Neuronal stem cell (in vitro differentiated cells): ENCODE measurements around the gene KLF13.

Experiments
- DNase-seq: peaks from one replicate; pipeline ENCODE4 v3.0.0-alpha.2; 2013; ENCODE audit warnings: low spot score
- H2AFZ ChIP-seq: one replicate; pipeline ENCODE4 v1.6.1; 2013; ENCODE audit warnings: mild to moderate bottlenecking, low read length, inconsistent platforms
- H2AK5ac ChIP-seq: 2 replicates; pipeline ENCODE4 v1.6.1; 2013; ENCODE audit warnings: low read depth, mild to moderate bottlenecking, inconsistent platforms, low read length, moderate library complexity, mixed read lengths
- H2BK120ac ChIP-seq: 2 replicates; pipeline ENCODE4 v1.6.1; 2013; ENCODE audit warnings: low read depth, mild to moderate bottlenecking, inconsistent platforms, low read length, moderate library complexity, mixed read lengths
- H2BK12ac ChIP-seq: one replicate; pipeline ENCODE4 v1.6.1; 2013; ENCODE audit warnings: low read length, inconsistent platforms
- H2BK15ac ChIP-seq: 2 replicates; pipeline ENCODE4 v1.6.1; 2013; ENCODE audit warnings: mild to moderate bottlenecking, low read length, inconsistent platforms, mixed read lengths
- H2BK5ac ChIP-seq: one replicate; pipeline ENCODE4 v1.6.1; 2013; ENCODE audit warnings: inconsistent platforms, mild to moderate bottlenecking, low read length, moderate library complexity
- H3K14ac ChIP-seq: one replicate; pipeline ENCODE4 v1.6.1; 2013; ENCODE audit warnings: low read length, inconsistent platforms
- H3K18ac ChIP-seq: 2 replicates; pipeline ENCODE4 v1.6.1; 2013; ENCODE audit warnings: low read length, inconsistent platforms
- H3K23ac ChIP-seq: 2 replicates; pipeline ENCODE4 v1.6.1; 2013; ENCODE audit warnings: low read depth, mild to moderate bottlenecking, mixed read lengths, low read length, inconsistent platforms; ENCODE audit not compliant: poor library complexity
- H3K27ac ChIP-seq: replicated peaks from 3 replicates; pipeline ENCODE4 v1.5.1; 2013; ENCODE audit warnings: low read length, inconsistent platforms
- H3K27me3 ChIP-seq, 3 experiments: 2 replicates each; pipeline ENCODE4 v1.6.1; 2013; ENCODE audit warnings: low read length in 3 of 3, mild to moderate bottlenecking in 2 of 3, inconsistent platforms in 1 of 3, low read depth in 1 of 3, mixed read lengths in 1 of 3, moderate library complexity in 1 of 3; ENCODE audit not compliant: control insufficient read depth in 3 of 3, insufficient read depth in 3 of 3
- H3K36me3 ChIP-seq, 2 donors: replicated peaks in 1 of 2; 2 replicates each; pipeline ENCODE4 v1.6.1; 2013; ENCODE audit warnings: low read length in 2 of 2; ENCODE audit not compliant: control insufficient read depth in 2 of 2, insufficient read depth in 2 of 2
- H3K4ac ChIP-seq: 2 replicates; pipeline ENCODE4 v1.6.1; 2013; ENCODE audit warnings: inconsistent platforms, mild to moderate bottlenecking, low read length, moderate library complexity
- H3K4me1 ChIP-seq, 2 donors: 1 replicate in 1 of 2; 2 replicates in 1 of 2; pipeline ENCODE4 v1.6.1; 2013; ENCODE audit warnings: low read length in 2 of 2, low read depth in 1 of 2; ENCODE audit not compliant: control insufficient read depth in 2 of 2, insufficient read depth in 1 of 2
- H3K4me2 ChIP-seq: one replicate; pipeline ENCODE4 v1.6.1; 2013; ENCODE audit warnings: mild to moderate bottlenecking, low read length, inconsistent platforms; ENCODE audit not compliant: insufficient read depth, poor library complexity, severe bottlenecking
- H3K4me3 ChIP-seq, 2 donors: 2 replicates each; pipeline ENCODE4 v1.5.1; 2013; ENCODE audit warnings: low read length in 2 of 2, mild to moderate bottlenecking in 2 of 2, inconsistent platforms in 1 of 2, moderate library complexity in 1 of 2
- H3K79me1 ChIP-seq: one replicate; pipeline ENCODE4 v1.6.1; 2013; ENCODE audit warnings: low read depth, mild to moderate bottlenecking, inconsistent platforms, low read length, moderate library complexity
- H3K9ac ChIP-seq: one replicate; pipeline ENCODE4 v1.6.1; 2013; ENCODE audit warnings: mild to moderate bottlenecking, low read depth, low read length, inconsistent platforms; ENCODE audit not compliant: poor library complexity
- H3K9me3 ChIP-seq, 2 donors: replicated peaks in 1 of 2; 2 replicates each; pipeline versions ENCODE3 to v1.6.1; 2013; ENCODE audit warnings: low read length in 2 of 2, mild to moderate bottlenecking in 2 of 2, inconsistent platforms in 1 of 2, low read depth in 1 of 2, mixed read lengths in 1 of 2, moderate library complexity in 1 of 2; ENCODE audit not compliant: control insufficient read depth in 2 of 2, insufficient read depth in 1 of 2
- H4K8ac ChIP-seq: one replicate; pipeline ENCODE4 v1.6.1; 2013; ENCODE audit warnings: low read depth, mild to moderate bottlenecking, inconsistent platforms, low read length, moderate library complexity
- H4K91ac ChIP-seq: one replicate; pipeline ENCODE4 v1.6.1; 2013; ENCODE audit warnings: low read length, low read depth, mild to moderate bottlenecking, inconsistent platforms; ENCODE audit not compliant: poor library complexity
- WGBS, 2 donors: extraction: QIAGEN DNeasy Blood & Tissue Kit; methylation state at CpG; one replicate each; pipeline ENCODE4 v1.1.7; 2013; ENCODE audit warnings: missing lambda C conversion rate in 2 of 2, mixed read lengths in 1 of 2; ENCODE audit not compliant: insufficient read length in 2 of 2, insufficient replicate concordance in 1 of 2; ENCODE audit errors: extremely low coverage in 2 of 2; 5-methylcytosine and 5-hydroxymethylcytosine counted together

KLF13 gene

GRCh38 chr15:31283043-31283442 is 43.6 kb upstream of the KLF13 start:
- Histone ChIP-seq H3K79me1 (no peaks in the 10 kb centered on the region), H4K8ac (no peak overlapping the region), H2AFZ (no peak overlapping the region), H3K4me3 (no peak overlapping the region), H2BK120ac (no peak overlapping the region), H3K18ac (no peak overlapping the region), H3K4me1 (peaks cover 2 to 7% of the 10 kb centered on the region in 2 donors), H3K27ac (no peak overlapping the region), H3K4me2 (no peak overlapping the region), H3K9ac (no peak overlapping the region), H3K23ac (no peak overlapping the region), H2BK12ac (no peak overlapping the region), H2BK5ac (no peak overlapping the region), H2BK15ac (no peak overlapping the region), H3K14ac (no peak overlapping the region), H2AK5ac (no peak overlapping the region), H4K91ac (no peak overlapping the region), H3K36me3 (no peaks in the 10 kb centered on the region), H3K4ac (no peak overlapping the region), H3K9me3 (no peaks in the 10 kb centered on the region), H3K27me3 (no peaks in the 10 kb centered on the region)
- DNase-seq, result no peak
- WGBS, 2 donors, result no CpG with 5 or more reads among the region's 4 CpGs

GRCh38 chr15:31285772-31286261 is 40.8 kb upstream of the KLF13 start:
- Histone ChIP-seq H3K9ac (no peak overlapping the region), H3K4me1 (no peaks in the 10 kb centered on the region), H3K27me3 (no peaks in the 10 kb centered on the region), H4K8ac (no peak overlapping the region), H2BK120ac (no peak overlapping the region), H3K4ac (no peak overlapping the region), H3K79me1 (no peaks in the 10 kb centered on the region), H3K27ac (no peak overlapping the region), H2AK5ac (no peak overlapping the region), H3K18ac (no peak overlapping the region), H3K36me3 (no peaks in the 10 kb centered on the region), H4K91ac (no peak overlapping the region), H3K4me2 (no peak overlapping the region), H3K9me3 (no peaks in the 10 kb centered on the region), H2BK12ac (no peak overlapping the region), H2BK15ac (no peak overlapping the region), H3K4me3 (no peak overlapping the region), H2BK5ac (no peak overlapping the region), H2AFZ (no peak overlapping the region), H3K14ac (no peak overlapping the region), H3K23ac (no peak overlapping the region)
- no peak for DNase-seq
- WGBS, 2 donors, result no CpG with 5 or more reads among the region's 1 CpG

- Histone ChIP-seq H4K91ac (no peak overlapping the region), H2BK5ac (no peak overlapping the region), H3K9ac (no peak overlapping the region), H2BK120ac (no peak overlapping the region), H2BK12ac (no peak overlapping the region), H3K36me3 (no peaks in the 10 kb centered on the region), H3K27ac (no peak overlapping the region), H3K23ac (no peak overlapping the region), H3K79me1 (no peaks in the 10 kb centered on the region), H3K9me3 (no peaks in the 10 kb centered on the region), H3K18ac (no peak overlapping the region), H3K4me3 (no peak overlapping the region), H3K14ac (no peak overlapping the region), H2BK15ac (no peak overlapping the region), H2AK5ac (no peak overlapping the region), H2AFZ (no peak overlapping the region), H4K8ac (no peak overlapping the region), H3K4ac (no peak overlapping the region), H3K27me3 (peaks cover 0 to 24% (median 0%) of the 10 kb centered on the region in 3 experiments), H3K4me1 (peaks cover 0 to 9% of the 10 kb centered on the region in 2 donors), H3K4me2 (no peak overlapping the region)
- DNase-seq, result no peak
- WGBS, 2 donors, result no CpG with 5 or more reads among the region's 3 CpGs
Measured at GRCh38 chr15:31291048-31291578, 35.5 kb upstream of the KLF13 start.

GRCh38 chr15:31292391-31293015 is 34.1 kb upstream of the KLF13 start:
- Histone ChIP-seq H2BK15ac (no peak overlapping the region), H3K4me3 (no peak overlapping the region), H3K9me3 (no peaks in the 10 kb centered on the region), H3K4me2 (no peak overlapping the region), H3K23ac (no peak overlapping the region), H3K9ac (no peak overlapping the region), H4K8ac (no peak overlapping the region), H2BK5ac (no peak overlapping the region), H3K36me3 (no peaks in the 10 kb centered on the region), H3K27ac (no peak overlapping the region), H3K18ac (peak overlapping the region; percentile 59), H3K4ac (no peak overlapping the region), H2BK12ac (no peak overlapping the region), H3K14ac (no peak overlapping the region), H2AFZ (no peak overlapping the region), H2AK5ac (no peak overlapping the region), H2BK120ac (no peak overlapping the region), H4K91ac (no peak overlapping the region), H3K27me3 (peaks cover 0 to 38% (median 0%) of the 10 kb centered on the region in 3 experiments), H3K4me1 (peaks cover 5 to 18% of the 10 kb centered on the region in 2 donors), H3K79me1 (no peaks in the 10 kb centered on the region)
- no peak for DNase-seq
- WGBS, 2 donors, result no CpG with 5 or more reads among the region's 3 CpGs
